ENCODE data around the gene CD226. TPM values are rescaled to one million over a fixed set of nuclear protein-coding genes. Genes with fewer than 3 reads are reported as not detected.
"Not testable (repeated sequence)": the region's sequence is repeated elsewhere in the genome, so short reads cannot be mapped to it uniquely, and the experiment has no call there.

The CD226 gene
- polyA plus RNA-seq, 1 donor: 0.89 TPM

GRCh38 chr18:69871363-69871762 is 76.3 kb downstream of the CD226 start:
- no peak for DNase-seq

GRCh38 chr18:69870736-69871135 is 76.9 kb downstream of the CD226 start:
- DNase-seq: no peak

GRCh38 chr18:69866212-69866611 is 81.5 kb downstream of the CD226 start:
- DNase-seq: no peak

GRCh38 chr18:69865776-69866175 is 81.9 kb downstream of the CD226 start:
- no peak for DNase-seq

GRCh38 chr18:69864802-69865201 is 82.9 kb downstream of the CD226 start:
- not testable (repeated sequence) for DNase-seq

GRCh38 chr18:69858897-69859296 is 88.8 kb downstream of the CD226 start:
- no peak for DNase-seq

GRCh38 chr18:69854455-69854854 is 93.2 kb downstream of the CD226 start:
- DNase-seq: no peak

GRCh38 chr18:69853051-69853450 is 94.6 kb downstream of the CD226 start:
- no peak for DNase-seq

- no peak for DNase-seq
These were observed 101.8 kb downstream of the CD226 start for GRCh38 chr18:69845593-69846506.

GRCh38 chr18:69844656-69845055 is 103.0 kb downstream of the CD226 start:
- DNase-seq: no peak

- no peak for DNase-seq
These were observed 104.7 kb downstream of the CD226 start for GRCh38 chr18:69843015-69843414.

- DNase-seq: no peak
These were observed 106.6 kb downstream of the CD226 start for GRCh38 chr18:69841117-69841516.

GRCh38 chr18:69840445-69840844 is 107.2 kb downstream of the CD226 start:
- DNase-seq: no peak

- DNase-seq: no peak
These were observed 107.7 kb downstream of the CD226 start for GRCh38 chr18:69840001-69840400.

GRCh38 chr18:69839497-69839896 is 108.2 kb downstream of the CD226 start:
- DNase-seq: no peak

- DNase-seq: no peak
These were observed 108.9 kb downstream of the CD226 start for GRCh38 chr18:69838620-69839411.

- no peak for DNase-seq
These were observed 109.7 kb downstream of the CD226 start for GRCh38 chr18:69838003-69838402.

- DNase-seq: not testable (repeated sequence)
These were observed 112.7 kb downstream of the CD226 start for GRCh38 chr18:69834980-69835379.

GRCh38 chr18:69830189-69830588 is 117.5 kb downstream of the CD226 start:
- no peak for DNase-seq

GRCh38 chr18:69820538-69820937 is 127.1 kb downstream of the CD226 start:
- DNase-seq: no peak

GRCh38 chr18:69819460-69819859 is 128.2 kb downstream of the CD226 start:
- no peak for DNase-seq

- DNase-seq: no peak
These were observed 130.2 kb downstream of the CD226 start for GRCh38 chr18:69817335-69817940.

- no peak for DNase-seq
These were observed 132.8 kb downstream of the CD226 start for GRCh38 chr18:69814861-69815385.

Measured in hindlimb muscle (tissue), 1 donor.